Superior temporal gyrus (tissue), 1 donor: ENCODE results near the gene OR5V1.
"Not testable (repeated sequence)": the region's sequence is repeated elsewhere in the genome, so short reads cannot be mapped to it uniquely, and the experiment has no call there.

Source experiments
- DNase-seq: peaks from one replicate; pipeline ENCODE4 v3.0.0-alpha.2; 2016; ENCODE audit errors: extremely low spot score

OR5V1 gene

DNA sequence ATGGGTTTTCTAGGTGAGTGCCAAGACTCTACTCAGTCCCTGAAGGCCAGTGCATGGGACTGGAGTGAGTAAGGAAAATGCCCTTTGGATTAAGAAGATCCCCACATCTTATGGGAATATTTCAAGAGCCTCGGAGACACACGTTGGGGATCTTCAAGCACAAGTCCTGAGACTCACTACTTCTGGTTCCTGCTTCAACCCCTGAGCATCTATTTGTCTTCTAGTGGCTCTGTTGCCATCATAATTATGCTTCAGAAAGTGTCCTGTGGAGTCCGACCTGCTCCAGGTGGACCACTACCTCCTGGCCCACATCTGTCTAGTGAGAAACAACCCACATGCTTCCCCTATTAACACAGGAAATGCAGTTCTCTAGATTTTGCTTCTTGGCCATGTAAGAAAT lies at the start of gene OR5V1:
Gene OR5V1 (minus strand): TSS at position 101 of the 400 bp plus-strand sequence. CDS start 12,670 bp downstream, outside the sequence.
- DNase-seq, result no peak

DNA sequence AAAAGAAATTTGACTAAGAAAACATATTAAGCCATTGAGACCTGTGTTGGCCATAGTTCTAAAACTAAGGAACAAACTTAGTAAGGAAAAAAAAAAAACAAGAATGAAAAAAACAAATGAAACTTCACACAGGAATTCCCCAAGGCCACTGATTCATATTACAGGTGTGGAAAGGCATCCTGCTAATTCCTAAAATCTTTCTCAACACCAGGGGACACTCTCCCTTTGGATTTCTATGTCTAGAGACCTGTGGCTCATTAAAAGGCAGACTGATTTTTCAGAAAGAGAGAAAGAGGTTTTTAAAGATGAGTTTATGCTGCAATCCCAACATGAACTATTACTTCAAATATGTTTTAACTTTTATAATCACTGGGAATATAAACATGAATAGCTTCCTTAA lies 45.9 kb upstream of the OR5V1 start, which contains the start of gene OR12D1:
Gene OR12D1 (plus strand): TSS at position 341 of the 400 bp plus-strand sequence.
- no peak for DNase-seq

DNA sequence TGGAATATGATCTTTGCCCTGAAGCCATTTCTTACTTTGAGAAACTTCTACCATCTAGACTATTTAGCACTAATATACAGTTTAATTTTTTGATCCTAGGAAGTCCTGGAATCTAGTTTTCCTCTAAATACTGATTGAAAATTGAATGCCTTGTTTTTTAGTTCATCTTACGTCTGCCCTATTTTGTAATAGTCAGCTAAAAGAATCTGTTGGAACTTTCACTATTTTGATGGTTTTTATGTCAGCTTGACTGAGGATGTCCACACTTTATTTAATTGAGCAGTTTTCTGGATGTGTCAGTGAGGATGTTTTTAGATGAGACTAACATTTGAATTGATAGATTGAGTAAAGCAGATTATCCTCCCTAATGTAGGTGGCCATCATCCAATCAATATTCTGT lies 35.1 kb upstream of the OR5V1 start:
- no peak for DNase-seq

DNA sequence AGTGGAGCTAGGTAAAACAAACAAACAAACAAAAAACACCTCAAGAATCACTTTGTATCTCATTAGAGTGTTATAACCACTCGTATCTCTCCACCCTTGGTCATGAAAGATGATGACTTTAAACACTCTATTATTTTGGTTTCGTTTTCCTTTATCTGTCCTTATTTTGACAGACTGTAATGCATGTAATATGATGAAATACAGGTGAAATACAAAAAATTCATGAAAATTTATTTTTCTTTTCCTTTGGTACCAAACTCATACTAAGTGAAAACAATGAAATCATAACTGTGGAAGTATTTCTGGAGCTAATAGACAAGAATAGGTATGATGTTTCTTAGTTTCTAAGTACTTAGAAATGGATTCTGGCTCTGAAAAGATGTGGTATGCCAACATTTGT lies 30.9 kb upstream of the OR5V1 start:
- DNase-seq, result no peak

DNA sequence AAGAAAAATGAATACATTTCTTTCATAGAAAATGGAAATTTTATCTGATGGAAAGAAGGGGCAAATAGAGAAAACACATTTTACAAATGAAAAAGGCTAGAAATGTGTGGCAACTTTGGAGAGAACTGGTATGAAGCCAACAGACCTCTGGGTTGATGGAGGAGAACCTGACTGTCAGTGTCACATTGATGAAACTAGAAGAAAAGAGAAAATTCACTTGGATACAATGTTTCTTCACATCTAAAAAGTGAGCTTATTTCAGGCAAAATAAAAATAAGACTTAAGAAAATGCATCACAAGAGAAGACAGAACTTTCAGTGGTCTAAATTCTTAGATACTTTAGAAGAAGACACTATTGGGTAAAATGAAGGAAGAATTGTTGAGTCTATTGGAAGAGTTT lies 26.7 kb upstream of the OR5V1 start, which contains the start of gene OR12D2:
Gene OR12D2 (plus strand): TSS at position 301 of the 400 bp plus-strand sequence. CDS start 1,069 bp downstream, outside the sequence.
- DNase-seq, result no peak

DNA sequence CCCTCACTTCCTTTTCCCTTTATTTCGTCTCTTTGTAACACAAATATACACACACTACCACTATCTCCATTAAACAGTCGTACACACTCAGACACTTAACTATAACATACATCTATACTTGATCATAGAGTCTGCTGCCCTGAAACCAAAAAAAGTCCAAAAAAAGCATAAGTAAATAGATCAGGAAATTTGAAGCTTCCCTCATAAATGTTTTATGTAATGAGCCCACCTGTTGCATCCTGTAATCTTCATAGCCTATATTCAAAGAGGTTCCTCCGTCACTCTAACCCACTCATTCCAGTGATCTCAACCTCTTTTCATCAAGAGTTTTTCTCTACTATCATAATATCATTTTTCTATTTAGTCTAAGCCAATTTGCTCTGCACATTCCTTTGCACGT lies 19.9 kb upstream of the OR5V1 start:
- no peak for DNase-seq

DNA sequence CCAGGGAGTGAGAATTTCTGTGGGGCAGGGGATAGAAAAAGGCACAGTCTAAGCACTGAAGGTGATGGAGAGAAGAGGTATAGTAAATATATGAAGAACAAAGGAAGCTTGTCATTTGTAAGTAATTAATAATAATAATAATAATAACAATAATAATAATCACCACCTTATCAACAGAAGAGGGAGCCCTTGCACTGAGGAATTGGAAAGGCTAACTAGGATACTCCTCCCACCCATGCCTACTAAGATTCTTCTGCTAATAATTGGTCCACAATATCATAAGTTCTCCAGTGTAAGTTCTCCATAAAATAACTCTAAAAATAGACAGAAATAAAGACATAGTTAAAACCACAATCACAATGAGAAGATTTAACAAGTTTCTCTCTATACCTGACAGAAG lies 7.3 kb upstream of the OR5V1 start:
- DNase-seq, result no peak

DNA sequence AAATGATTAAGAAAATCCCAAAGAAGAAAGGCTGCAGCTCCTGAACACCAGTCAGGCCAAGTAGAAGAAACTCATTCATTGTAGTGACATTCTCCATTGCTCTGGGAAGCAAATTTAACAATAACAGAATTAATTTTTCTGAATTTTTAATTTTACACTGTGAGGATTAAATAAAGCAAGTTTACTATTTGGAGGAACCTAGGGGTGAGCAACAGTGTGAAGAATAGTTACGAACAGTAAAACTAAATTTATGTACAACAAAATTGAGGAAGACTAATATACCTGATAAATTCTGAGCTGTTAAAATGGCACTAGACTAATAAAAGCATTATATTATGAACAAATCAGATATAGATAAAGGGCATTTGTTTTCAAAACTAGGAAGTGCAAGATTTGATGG lies 6.5 kb upstream of the OR5V1 start, which contains the start of gene OR12D3:
Gene OR12D3 (minus strand): TSS at position 101 of the 400 bp plus-strand sequence. CDS start 4 bp downstream, at position 97.
- no peak for DNase-seq

DNA sequence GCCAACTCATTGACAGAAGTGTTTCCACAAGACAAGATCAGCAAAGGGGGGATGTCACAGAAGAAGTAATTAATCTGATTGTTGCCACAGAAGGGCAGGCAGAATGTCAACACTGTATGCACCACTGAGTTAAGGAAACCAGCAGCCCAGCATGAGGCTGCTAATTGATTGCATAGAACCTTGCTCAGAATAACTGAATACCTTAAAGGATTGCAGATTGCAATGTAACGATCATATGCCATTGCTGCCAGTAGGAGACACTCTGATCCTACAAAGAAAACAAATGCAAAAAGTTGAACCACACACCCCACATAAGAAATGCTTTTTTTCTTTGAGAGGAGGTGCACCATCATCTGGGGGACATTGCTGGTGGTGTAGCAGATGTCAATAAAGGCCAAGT lies 13.1 kb downstream of the OR5V1 start:
- no peak for DNase-seq

DNA sequence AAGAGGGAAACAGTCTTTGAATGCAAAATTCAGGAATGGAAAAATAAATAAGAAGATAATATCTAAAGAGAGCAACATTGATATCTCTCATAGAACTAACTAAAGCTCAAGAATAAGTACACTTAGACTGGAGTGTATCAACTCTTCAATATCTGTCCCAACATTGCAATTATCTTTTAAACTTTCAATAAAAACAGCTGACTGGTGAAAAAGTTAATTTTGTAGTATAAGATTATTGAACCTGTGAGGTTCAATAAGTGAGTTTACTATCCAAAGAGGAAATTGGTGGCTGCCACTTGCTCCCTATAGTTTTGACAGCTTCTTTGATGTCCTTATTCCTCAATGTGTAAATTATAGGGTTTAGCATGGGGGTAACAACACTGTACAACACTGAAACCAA lies 13.7 kb downstream of the OR5V1 start:
- no peak for DNase-seq

DNA sequence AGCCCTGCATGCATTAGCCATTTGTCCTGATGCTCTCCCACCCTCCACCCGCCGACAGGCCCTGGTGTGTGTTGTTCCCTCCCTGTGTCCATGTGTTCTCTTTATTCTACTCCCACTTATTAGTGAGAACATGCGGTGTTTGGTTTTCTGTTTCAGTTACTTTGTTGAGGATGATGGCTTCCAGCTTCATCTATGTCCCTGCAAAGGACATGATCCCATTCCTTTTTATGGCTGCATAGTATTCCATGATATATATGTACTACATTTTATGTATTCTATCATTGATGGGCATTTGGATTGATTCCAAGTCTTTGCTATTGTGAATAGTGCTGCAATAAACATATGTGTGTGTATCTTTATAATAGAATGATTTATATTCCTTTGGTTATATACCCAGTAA lies 19.3 kb downstream of the OR5V1 start:
- DNase-seq, result not testable (repeated sequence)

DNA sequence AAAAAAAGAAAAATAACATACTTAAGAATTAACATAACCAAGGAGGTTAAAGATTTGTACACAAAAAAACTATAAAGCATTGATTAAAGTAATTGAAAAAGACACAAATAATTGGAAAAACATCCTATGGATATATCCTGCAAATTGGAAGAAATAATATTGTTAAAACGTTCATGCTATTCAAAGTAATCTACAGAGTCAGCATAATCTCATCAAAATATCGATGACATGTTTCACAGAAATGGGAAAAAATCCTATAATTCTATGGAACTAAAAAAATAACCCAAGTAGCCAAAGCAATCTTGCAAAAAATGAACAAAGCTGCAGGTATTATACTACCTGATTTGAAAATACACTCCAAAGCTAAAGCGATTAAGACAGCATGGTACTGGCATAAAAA lies 23.3 kb downstream of the OR5V1 start:
- DNase-seq, result no peak

DNA sequence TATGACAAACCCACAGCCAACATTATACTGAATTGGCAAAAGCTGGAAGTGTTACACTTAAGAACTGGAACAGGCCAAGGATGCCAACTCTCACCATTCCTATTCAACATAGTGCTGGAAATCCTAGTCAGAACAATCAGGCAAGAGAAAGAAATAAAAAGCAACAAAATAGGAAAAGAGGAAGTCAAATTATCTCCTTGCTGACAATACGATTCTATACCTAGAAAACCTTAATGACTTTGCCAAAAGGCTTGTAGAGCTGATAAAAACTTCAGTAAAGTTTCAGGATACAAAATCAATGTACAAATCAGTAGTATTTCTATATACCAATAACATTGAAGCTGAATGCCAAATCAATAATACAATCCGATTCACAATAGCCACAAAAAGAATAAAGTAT lies 32.4 kb downstream of the OR5V1 start:
- no peak for DNase-seq

DNA sequence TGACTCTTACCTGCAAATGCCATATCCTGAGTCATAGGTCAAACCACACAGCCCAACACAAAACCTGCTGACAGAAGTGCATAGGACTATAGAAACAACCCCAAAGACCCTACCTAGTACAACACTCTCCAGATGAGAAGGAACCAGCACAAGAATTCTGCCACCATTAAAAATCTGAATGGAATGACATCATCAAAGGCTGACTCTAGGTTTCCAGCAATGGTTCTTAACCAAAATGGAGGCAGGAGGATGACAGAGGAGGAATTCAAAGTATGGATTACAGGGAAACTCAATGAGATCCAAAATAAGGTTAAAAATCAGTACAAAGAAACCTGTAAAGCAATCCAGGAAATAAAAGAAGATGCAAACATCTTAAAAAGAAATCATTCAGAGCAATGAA lies 36.0 kb downstream of the OR5V1 start:
- no peak for DNase-seq

DNA sequence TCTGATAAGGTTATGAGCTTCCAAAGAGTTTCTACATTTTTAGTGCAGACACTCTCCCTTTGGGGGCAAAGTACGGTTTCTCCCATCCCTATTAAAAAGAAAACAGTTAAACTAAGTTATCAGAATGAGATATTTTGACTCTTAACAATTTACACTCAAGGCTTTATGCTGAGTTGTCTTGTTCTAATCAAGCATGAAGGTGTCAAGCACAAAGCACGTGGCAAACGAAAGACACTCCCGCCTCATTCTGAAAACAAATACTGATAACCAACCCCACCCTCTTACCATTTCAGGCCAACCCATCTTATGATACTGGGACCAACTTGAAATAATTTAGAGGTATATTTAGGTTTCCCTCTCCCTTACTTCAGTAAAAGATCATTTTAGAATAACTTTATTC lies 42.9 kb downstream of the OR5V1 start:
- no peak for DNase-seq

DNA sequence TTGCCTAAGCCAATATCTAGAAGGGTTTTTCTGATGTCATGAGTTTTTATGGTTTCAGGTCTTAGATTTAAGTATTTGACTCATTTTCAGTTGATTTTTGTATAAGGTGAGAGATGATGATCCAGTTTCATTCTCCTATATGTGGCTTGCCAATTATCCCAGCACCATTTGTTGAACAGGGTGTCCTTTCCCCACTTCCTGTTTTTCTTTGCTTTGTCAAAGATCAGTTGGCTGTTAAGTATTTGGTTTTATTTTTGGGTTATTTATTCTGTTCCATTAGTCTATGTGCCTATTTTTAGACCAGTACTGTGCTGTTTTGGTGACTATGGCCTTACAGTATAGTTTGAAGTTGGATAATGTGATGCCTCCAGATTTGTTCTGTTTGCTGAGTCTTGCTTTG lies 45.3 kb downstream of the OR5V1 start:
- not testable (repeated sequence) for DNase-seq

DNA sequence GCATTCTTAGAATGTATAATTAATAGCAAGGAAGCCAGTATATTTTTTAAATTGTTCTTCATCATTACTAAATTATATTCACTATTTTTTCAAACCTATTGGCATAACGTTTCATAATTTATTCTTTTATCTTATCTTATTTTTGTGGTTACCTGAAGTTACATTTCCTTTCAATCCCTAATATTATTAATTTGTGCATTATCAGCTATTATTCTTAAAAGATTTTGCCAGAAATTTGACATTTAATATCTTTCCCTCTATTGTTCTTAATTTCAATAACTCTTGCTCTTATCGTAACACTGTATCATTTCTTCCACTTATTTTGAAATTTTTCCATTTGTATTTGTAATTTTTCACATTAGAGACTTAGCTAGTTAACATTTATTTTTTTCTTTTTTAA lies 48.7 kb downstream of the OR5V1 start:
- no peak for DNase-seq
